Measurements from ENCODE around the gene SPATA18.
A peak's percentile ranks its signal among the peaks of the same experiment; 100 is the strongest.

Gene SPATA18

GRCh38 chr4:52012651-52013050 lies 38.5 kb upstream of the SPATA18 start:
- DNase-seq (ENCODE audit: low read depth in 1 of 2, low spot score in 1 of 2): no peak
- Histone ChIP-seq H3K4me3 (replicated peaks; ENCODE audit: insufficient read depth, low read length) (no peak overlapping the region), H3K27me3 (ENCODE audit: insufficient read depth, poor library complexity, severe bottlenecking) (no peaks in the 10 kb centered on the region), H3K27ac (replicated peaks) (no peak overlapping the region)
- no peak for TF ChIP-seq REST (IDR thresholded peaks at IDR 0.05; ENCODE audit: insufficient replicate concordance, low read depth)
- no peak for TF ChIP-seq CTCF (IDR thresholded peaks at IDR 0.05; ENCODE audit: insufficient read depth, low read length)
- TF ChIP-seq SPI1 (IDR thresholded peaks at IDR 0.05; ENCODE audit: borderline replicate concordance, low read depth): no peak
- TF ChIP-seq POLR2AphosphoS5 (IDR thresholded peaks at IDR 0.05; ENCODE audit: low read depth): no peak
- TF ChIP-seq GABPA (IDR thresholded peaks at IDR 0.05; ENCODE audit: low read depth): no peak

GRCh38 chr4:52014903-52015302 lies 36.2 kb upstream of the SPATA18 start:
- TF ChIP-seq REST (IDR thresholded peaks at IDR 0.05; ENCODE audit: insufficient replicate concordance, low read depth) (no peak), SPI1 (IDR thresholded peaks at IDR 0.05; ENCODE audit: borderline replicate concordance, low read depth) (peak; percentile 89)
- H3K27ac ChIP-seq (replicated peaks): no peak overlapping the region
- DNase-seq (ENCODE audit: low read depth in 1 of 2, low spot score in 1 of 2): peak in 1 of 2 experiments; percentile 25
- H3K27me3 ChIP-seq (ENCODE audit: insufficient read depth, poor library complexity, severe bottlenecking): no peaks in the 10 kb centered on the region
- H3K4me3 ChIP-seq (replicated peaks; ENCODE audit: insufficient read depth, low read length): no peak overlapping the region

GRCh38 chr4:52015366-52015765 lies 35.7 kb upstream of the SPATA18 start:
- H3K4me3 ChIP-seq (replicated peaks; ENCODE audit: insufficient read depth, low read length): no peak overlapping the region
- no peak for TF ChIP-seq REST (IDR thresholded peaks at IDR 0.05; ENCODE audit: insufficient replicate concordance, low read depth)
- TF ChIP-seq POLR2AphosphoS5 (IDR thresholded peaks at IDR 0.05; ENCODE audit: low read depth): no peak
- no peak for TF ChIP-seq SPI1 (IDR thresholded peaks at IDR 0.05; ENCODE audit: borderline replicate concordance, low read depth)
- TF ChIP-seq GABPA (IDR thresholded peaks at IDR 0.05; ENCODE audit: low read depth): no peak
- DNase-seq (ENCODE audit: low read depth in 1 of 2, low spot score in 1 of 2): peak in 1 of 2 experiments; percentile 13

GRCh38 chr4:52016981-52017380 lies 34.1 kb upstream of the SPATA18 start:
- H3K27me3 ChIP-seq (ENCODE audit: insufficient read depth, poor library complexity, severe bottlenecking): no peaks in the 10 kb centered on the region
- no peak overlapping the region for H3K27ac ChIP-seq (replicated peaks)
- DNase-seq (ENCODE audit: low read depth in 1 of 2, low spot score in 1 of 2): no peak
- no peak overlapping the region for H3K4me3 ChIP-seq (replicated peaks; ENCODE audit: insufficient read depth, low read length)
- no peak for TF ChIP-seq GABPA (IDR thresholded peaks at IDR 0.05; ENCODE audit: low read depth)
- no peak for TF ChIP-seq REST (IDR thresholded peaks at IDR 0.05; ENCODE audit: insufficient replicate concordance, low read depth)
- TF ChIP-seq POLR2AphosphoS5 (IDR thresholded peaks at IDR 0.05; ENCODE audit: low read depth): no peak
- TF ChIP-seq CTCF (IDR thresholded peaks at IDR 0.05; ENCODE audit: insufficient read depth, low read length): no peak
- no peak for TF ChIP-seq SPI1 (IDR thresholded peaks at IDR 0.05; ENCODE audit: borderline replicate concordance, low read depth)

More at GRCh38 chr4:52015366-52015765, 35.7 kb upstream of the SPATA18 start:
- H3K27ac ChIP-seq (replicated peaks): no peak overlapping the region
- H3K27me3 ChIP-seq (ENCODE audit: insufficient read depth, poor library complexity, severe bottlenecking): no peaks in the 10 kb centered on the region

Measured in HL-60 (cell line).